ENCODE measurements around the gene PARVG.

The PARVG gene

DNA sequence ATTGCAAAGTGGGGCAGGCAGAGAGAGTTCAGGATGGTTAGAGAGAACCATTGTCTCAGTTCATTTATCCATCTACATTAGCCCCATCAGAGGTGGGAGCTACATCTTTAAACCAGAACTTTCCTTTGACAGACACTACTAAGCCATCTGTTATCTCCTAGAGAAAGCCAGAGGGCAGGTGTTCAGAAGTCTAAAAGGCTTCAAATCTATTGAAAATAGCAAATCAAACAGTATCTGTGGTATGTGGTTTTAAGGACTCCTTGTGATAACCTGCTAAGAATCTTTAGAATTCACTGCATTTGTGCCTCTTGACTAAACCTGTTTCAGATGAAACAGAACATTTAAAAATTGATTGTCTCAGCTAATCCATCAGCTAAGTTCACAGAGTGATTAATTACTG is 43.9 kb upstream of the PARVG start:
- TF ChIP-seq EZH2phosphoT487 (IDR thresholded peaks at IDR 0.05; ENCODE audit: low read length), result no peak
- TF ChIP-seq, protein P1, sequence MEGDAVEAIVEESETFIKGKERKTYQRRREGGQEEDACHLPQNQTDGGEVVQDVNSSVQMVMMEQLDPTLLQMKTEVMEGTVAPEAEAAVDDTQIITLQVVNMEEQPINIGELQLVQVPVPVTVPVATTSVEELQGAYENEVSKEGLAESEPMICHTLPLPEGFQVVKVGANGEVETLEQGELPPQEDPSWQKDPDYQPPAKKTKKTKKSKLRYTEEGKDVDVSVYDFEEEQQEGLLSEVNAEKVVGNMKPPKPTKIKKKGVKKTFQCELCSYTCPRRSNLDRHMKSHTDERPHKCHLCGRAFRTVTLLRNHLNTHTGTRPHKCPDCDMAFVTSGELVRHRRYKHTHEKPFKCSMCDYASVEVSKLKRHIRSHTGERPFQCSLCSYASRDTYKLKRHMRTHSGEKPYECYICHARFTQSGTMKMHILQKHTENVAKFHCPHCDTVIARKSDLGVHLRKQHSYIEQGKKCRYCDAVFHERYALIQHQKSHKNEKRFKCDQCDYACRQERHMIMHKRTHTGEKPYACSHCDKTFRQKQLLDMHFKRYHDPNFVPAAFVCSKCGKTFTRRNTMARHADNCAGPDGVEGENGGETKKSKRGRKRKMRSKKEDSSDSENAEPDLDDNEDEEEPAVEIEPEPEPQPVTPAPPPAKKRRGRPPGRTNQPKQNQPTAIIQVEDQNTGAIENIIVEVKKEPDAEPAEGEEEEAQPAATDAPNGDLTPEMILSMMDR (IDR thresholded peaks at IDR 0.05; ENCODE audit: low read length), result no peak
- no peak for TF ChIP-seq EZH2 (optimal IDR thresholded peaks at IDR 0.05; ENCODE audit: low read depth, low read length)
- no peak for DNase-seq
- H3F3A ChIP-seq (ENCODE audit: insufficient read depth, low read length), result no peaks in the 10 kb centered on the region
- no peak overlapping the region for H3K27ac ChIP-seq (ENCODE audit: low read length)
- no peaks in the 10 kb centered on the region for H3K9me2 ChIP-seq (replicated peaks; ENCODE audit: insufficient read depth, low read length)
- no peaks in the 10 kb centered on the region for H3K27me3 ChIP-seq (replicated peaks; ENCODE audit: insufficient read depth, low read length)
- H3K4me3 ChIP-seq (ENCODE audit: low read length), result no peak overlapping the region
- H3K9ac ChIP-seq (ENCODE audit: low read length), result no peak overlapping the region
- no peaks in the 10 kb centered on the region for H3K36me3 ChIP-seq (replicated peaks; ENCODE audit: insufficient read depth, low read length)
- no peaks in the 10 kb centered on the region for H3K9me3 ChIP-seq (replicated peaks; ENCODE audit: insufficient read depth, low read length)
- no peaks in the 10 kb centered on the region for H4K20me1 ChIP-seq (ENCODE audit: insufficient read depth, low read length)
- H3K79me2 ChIP-seq (ENCODE audit: low read length), result no peaks in the 10 kb centered on the region
- no peak overlapping the region for H3K4me2 ChIP-seq (ENCODE audit: low read depth, low read length)
- H3K4me1 ChIP-seq (ENCODE audit: low read length), result no peaks in the 10 kb centered on the region
- H2AFZ ChIP-seq (ENCODE audit: low read length), result no peak overlapping the region

DNA sequence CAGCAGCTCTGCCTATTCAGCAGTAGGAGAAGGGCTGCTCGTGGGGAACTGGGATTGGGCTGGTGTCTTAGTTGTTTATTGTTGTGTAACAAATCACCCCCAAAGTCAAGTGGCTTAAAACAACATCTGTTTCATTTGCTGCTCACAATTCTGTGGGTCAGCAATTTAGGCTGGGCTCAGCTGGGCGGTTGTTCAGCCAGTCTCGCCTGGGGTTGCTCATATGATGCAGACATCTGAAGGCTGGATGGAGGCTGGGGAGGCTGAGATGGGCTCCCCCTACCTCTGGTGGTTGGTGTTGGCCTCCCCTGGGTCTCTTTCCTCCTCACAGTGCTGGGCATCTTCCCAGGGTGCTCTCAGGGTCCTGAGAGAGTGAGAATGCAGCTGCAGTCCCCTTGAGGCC is 43.3 kb upstream of the PARVG start:
- H2AFZ ChIP-seq (ENCODE audit: low read length), result no peak overlapping the region
- H3K27ac ChIP-seq (ENCODE audit: low read length), result no peak overlapping the region

DNA sequence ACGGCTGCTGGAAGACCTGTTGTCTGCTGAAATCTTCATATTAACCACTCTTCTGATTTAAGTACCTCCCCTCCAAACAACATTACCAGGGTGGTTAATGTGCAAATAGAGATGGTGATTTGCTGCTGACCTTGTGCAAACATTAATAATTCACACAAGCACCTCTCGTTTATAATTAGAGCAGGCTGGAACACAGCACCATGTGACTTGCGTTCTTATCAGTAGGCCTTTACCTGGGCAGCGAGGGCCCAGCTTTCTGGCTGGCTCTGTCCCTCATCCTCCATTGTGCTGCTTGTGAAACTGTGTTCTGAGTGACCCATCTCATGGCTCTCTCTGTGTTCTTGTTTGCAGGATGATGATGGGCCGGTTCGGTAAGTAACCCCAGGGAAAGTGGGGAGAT is 41.0 kb upstream of the PARVG start:
- no peak overlapping the region for H2AFZ ChIP-seq (ENCODE audit: low read length)
- DNase-seq, result no peak
- H3K9ac ChIP-seq (ENCODE audit: low read length), result no peak overlapping the region
- H3K79me2 ChIP-seq (ENCODE audit: low read length), result no peaks in the 10 kb centered on the region
- H3K36me3 ChIP-seq (replicated peaks; ENCODE audit: insufficient read depth, low read length), result no peaks in the 10 kb centered on the region
- H3K9me3 ChIP-seq (replicated peaks; ENCODE audit: insufficient read depth, low read length), result no peaks in the 10 kb centered on the region
- no peak overlapping the region for H3K4me2 ChIP-seq (ENCODE audit: low read depth, low read length)
- H3K4me3 ChIP-seq (ENCODE audit: low read length), result no peak overlapping the region
- no peak overlapping the region for H3K27ac ChIP-seq (ENCODE audit: low read length)
- no peaks in the 10 kb centered on the region for H4K20me1 ChIP-seq (ENCODE audit: insufficient read depth, low read length)
- H3K27me3 ChIP-seq (replicated peaks; ENCODE audit: insufficient read depth, low read length), result no peaks in the 10 kb centered on the region
- TF ChIP-seq EZH2 (optimal IDR thresholded peaks at IDR 0.05; ENCODE audit: low read depth, low read length) (no peak), EZH2phosphoT487 (IDR thresholded peaks at IDR 0.05; ENCODE audit: low read length) (no peak)
- TF ChIP-seq, protein P1 (IDR thresholded peaks at IDR 0.05; ENCODE audit: low read length), result no peak
- no peaks in the 10 kb centered on the region for H3K9me2 ChIP-seq (replicated peaks; ENCODE audit: insufficient read depth, low read length)
- no peaks in the 10 kb centered on the region for H3F3A ChIP-seq (ENCODE audit: insufficient read depth, low read length)
- H3K4me1 ChIP-seq (ENCODE audit: low read length), result no peaks in the 10 kb centered on the region

More for the DNA sequence above, 43.3 kb upstream of the PARVG start:
- Histone ChIP-seq H3K36me3 (replicated peaks; ENCODE audit: insufficient read depth, low read length) (no peaks in the 10 kb centered on the region), H3K4me1 (ENCODE audit: low read length) (no peaks in the 10 kb centered on the region), H3K79me2 (ENCODE audit: low read length) (no peaks in the 10 kb centered on the region), H3F3A (ENCODE audit: insufficient read depth, low read length) (no peaks in the 10 kb centered on the region), H4K20me1 (ENCODE audit: insufficient read depth, low read length) (no peaks in the 10 kb centered on the region), H3K4me3 (ENCODE audit: low read length) (no peak overlapping the region), H3K9ac (ENCODE audit: low read length) (no peak overlapping the region), H3K9me2 (replicated peaks; ENCODE audit: insufficient read depth, low read length) (no peaks in the 10 kb centered on the region), H3K27me3 (replicated peaks; ENCODE audit: insufficient read depth, low read length) (no peaks in the 10 kb centered on the region), H3K9me3 (replicated peaks; ENCODE audit: insufficient read depth, low read length) (no peaks in the 10 kb centered on the region), H3K4me2 (ENCODE audit: low read depth, low read length) (no peak overlapping the region)
- TF ChIP-seq, protein P1 (IDR thresholded peaks at IDR 0.05; ENCODE audit: low read length), result no peak
- TF ChIP-seq EZH2 (optimal IDR thresholded peaks at IDR 0.05; ENCODE audit: low read depth, low read length) (no peak), EZH2phosphoT487 (IDR thresholded peaks at IDR 0.05; ENCODE audit: low read length) (no peak)
- DNase-seq, result no peak
